Hepatocyte (in vitro differentiated cells): ENCODE results near the gene SLC39A13. TPM values are rescaled to one million over a fixed set of nuclear protein-coding genes. Genes with fewer than 3 reads are reported as not detected.

Experiments used
- DNase-seq: peaks from one replicate; pipeline ENCODE4 v3.0.0-alpha.2; 2016; ENCODE audit warnings: low spot score
- H2AFZ ChIP-seq: fragments of 200-600 bp; sonication (generic); 2 replicates; pipeline ENCODE4 v1.6.0; 2016; ENCODE audit warnings: antibody characterized with exemption, mild to moderate bottlenecking
- H3K27ac ChIP-seq: fragments of 200-600 bp; sonication (generic); 2 replicates; pipeline ENCODE4 v1.5.1; 2016; ENCODE audit warnings: mild to moderate bottlenecking
- H3K27me3 ChIP-seq: fragments of 200-600 bp; sonication (generic); 2 replicates; pipeline ENCODE4 v1.6.1; 2016
- H3K36me3 ChIP-seq: fragments of 200-600 bp; sonication (generic); replicated peaks from 2 replicates; pipeline ENCODE4 v1.5.1; 2016; ENCODE audit warnings: low read depth; ENCODE audit not compliant: insufficient read depth
- H3K4me1 ChIP-seq: fragments of 200-600 bp; sonication (generic); 2 replicates; pipeline ENCODE4 v1.5.1; 2016; ENCODE audit warnings: mild to moderate bottlenecking, moderate library complexity; ENCODE audit not compliant: insufficient read depth
- H3K4me2 ChIP-seq: fragments of 200-600 bp; sonication (generic); 2 replicates; pipeline ENCODE4 v1.6.0; 2016
- H3K4me3 ChIP-seq: fragments of 200-600 bp; sonication (generic); 2 replicates; pipeline ENCODE4 v1.5.1; 2016; ENCODE audit warnings: mild to moderate bottlenecking
- H3K79me2 ChIP-seq: fragments of 200-600 bp; sonication (generic); 2 replicates; pipeline ENCODE4 v1.6.0; 2017; ENCODE audit warnings: mild to moderate bottlenecking
- H3K9me2 ChIP-seq: fragments of 200-600 bp; sonication (generic); replicated peaks from 2 replicates; pipeline ENCODE4 v1.6.0; 2017; ENCODE audit warnings: mild to moderate bottlenecking; ENCODE audit not compliant: insufficient read depth
- H3K9me3 ChIP-seq: fragments of 200-600 bp; sonication (generic); 2 replicates; pipeline ENCODE4 v1.5.1; 2016; ENCODE audit warnings: low read depth, mild to moderate bottlenecking
- H4K20me1 ChIP-seq: fragments of 200-600 bp; sonication (generic); 2 replicates; pipeline ENCODE4 v1.6.0; 2016; ENCODE audit warnings: mild to moderate bottlenecking; ENCODE audit not compliant: insufficient read depth, poor library complexity, severe bottlenecking
- EZH2 ChIP-seq: fragments of 200-600 bp; sonication (generic); IDR thresholded peaks from 2 replicates; pipeline ENCODE4 v1.6.1; 2016; ENCODE audit warnings: antibody characterized with exemption, mild to moderate bottlenecking, borderline replicate concordance
- EZH2phosphoT487 ChIP-seq: fragments of 200-600 bp; sonication (generic); IDR thresholded peaks from one replicate; pipeline ENCODE4 v1.6.1; 2018; ENCODE audit warnings: antibody characterized with exemption, mild to moderate bottlenecking, low read depth, moderate library complexity; ENCODE audit not compliant: unreplicated experiment, severe bottlenecking
- WGBS: methylation state at CpG from one replicate; pipeline ENCODE4 v1.1.6; 2016; ENCODE audit warnings: low lambda C conversion rate; ENCODE audit errors: missing lambda C conversion rate; 5-methylcytosine and 5-hydroxymethylcytosine counted together
- polyA plus RNA-seq: library from polyadenylated mRNA; unstranded; fragments of >200 nt; fragmentation: Nextera tagmentation; extraction: Ambion mirVana; gene quantifications from 2 replicates; pipeline ENCODE4 v1.2.1, GENCODE V29; 2016
- total RNA-seq: library from RNA; depleted of rRNA; stranded (reverse); fragments of >200 nt; gene quantifications from 2 replicates; pipeline ENCODE4 v1.2.3, GENCODE V29; 2014
- TF ChIP-seq, protein P1 (sequence below): fragments of 200-600 bp; sonication (generic); IDR thresholded peaks from 2 replicates; pipeline ENCODE4 v1.5.1; 2016; ENCODE audit warnings: antibody characterized with exemption, mild to moderate bottlenecking; ENCODE audit not compliant: poor library complexity

The SLC39A13 gene
- total and polyA plus RNA-seq, 2 experiments from 2014 or later, result 72.3 to 118 TPM

DNA sequence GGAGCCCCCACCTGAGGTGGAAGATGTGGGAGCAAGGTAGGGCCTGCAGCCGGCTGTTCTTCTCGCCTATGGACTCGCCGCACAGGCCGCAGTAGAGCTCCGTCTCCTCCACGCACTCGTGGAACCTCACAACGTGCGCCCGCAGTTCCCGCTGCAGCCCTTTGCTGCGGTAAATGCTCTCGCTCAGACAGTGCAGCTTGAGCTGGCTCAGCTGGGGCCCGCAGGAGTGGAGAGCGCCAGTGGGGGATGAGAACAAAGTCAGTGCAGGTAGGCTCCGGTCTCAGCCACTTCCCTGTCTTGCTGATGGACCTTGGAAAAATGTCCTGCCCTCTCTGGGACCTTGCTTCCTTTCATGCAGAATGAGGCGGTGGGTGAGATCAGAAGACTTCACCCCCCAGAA lies 30.3 kb downstream of the SLC39A13 start:
- DNase-seq, result no peak
- Histone ChIP-seq H4K20me1 (no peaks in the 10 kb centered on the region), H3K9me2 (no peaks in the 10 kb centered on the region), H3K4me2 (no peak overlapping the region), H2AFZ (no peak overlapping the region), H3K4me3 (no peak overlapping the region), H3K79me2 (no peaks in the 10 kb centered on the region), H3K27ac (no peak overlapping the region), H3K27me3 (no peaks in the 10 kb centered on the region), H3K36me3 (no peaks in the 10 kb centered on the region), H3K4me1 (peaks cover 9% of the 10 kb centered on the region), H3K9me3 (no peaks in the 10 kb centered on the region)
- 93% methylated on average over 18 of the region's 18 CpGs for WGBS
- TF ChIP-seq EZH2 (no peak), EZH2phosphoT487 (no peak)
- TF ChIP-seq, protein P1, sequence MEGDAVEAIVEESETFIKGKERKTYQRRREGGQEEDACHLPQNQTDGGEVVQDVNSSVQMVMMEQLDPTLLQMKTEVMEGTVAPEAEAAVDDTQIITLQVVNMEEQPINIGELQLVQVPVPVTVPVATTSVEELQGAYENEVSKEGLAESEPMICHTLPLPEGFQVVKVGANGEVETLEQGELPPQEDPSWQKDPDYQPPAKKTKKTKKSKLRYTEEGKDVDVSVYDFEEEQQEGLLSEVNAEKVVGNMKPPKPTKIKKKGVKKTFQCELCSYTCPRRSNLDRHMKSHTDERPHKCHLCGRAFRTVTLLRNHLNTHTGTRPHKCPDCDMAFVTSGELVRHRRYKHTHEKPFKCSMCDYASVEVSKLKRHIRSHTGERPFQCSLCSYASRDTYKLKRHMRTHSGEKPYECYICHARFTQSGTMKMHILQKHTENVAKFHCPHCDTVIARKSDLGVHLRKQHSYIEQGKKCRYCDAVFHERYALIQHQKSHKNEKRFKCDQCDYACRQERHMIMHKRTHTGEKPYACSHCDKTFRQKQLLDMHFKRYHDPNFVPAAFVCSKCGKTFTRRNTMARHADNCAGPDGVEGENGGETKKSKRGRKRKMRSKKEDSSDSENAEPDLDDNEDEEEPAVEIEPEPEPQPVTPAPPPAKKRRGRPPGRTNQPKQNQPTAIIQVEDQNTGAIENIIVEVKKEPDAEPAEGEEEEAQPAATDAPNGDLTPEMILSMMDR, result no peak

DNA sequence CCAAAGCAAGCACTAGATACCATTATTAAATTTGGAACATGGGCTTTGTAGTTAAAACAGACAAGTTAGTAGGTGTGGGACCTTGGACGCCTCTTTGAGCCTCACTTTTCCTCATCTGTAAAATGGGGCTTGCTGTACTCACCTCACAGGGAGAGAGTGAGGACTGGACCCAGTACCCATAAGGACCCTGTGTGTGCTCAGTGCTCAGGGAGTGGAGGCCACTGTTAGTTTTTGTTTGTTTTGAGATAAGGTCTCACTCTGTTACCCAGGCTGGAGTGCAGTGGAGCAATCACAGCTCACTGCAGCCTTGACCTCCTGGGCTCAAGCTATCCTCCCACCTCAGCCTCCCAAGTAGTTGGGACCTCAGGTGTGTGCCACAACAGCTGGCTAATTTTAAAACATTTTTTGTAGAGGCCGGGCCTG lies 31.7 kb downstream of the SLC39A13 start:
- H3K27me3 ChIP-seq, result no peaks in the 10 kb centered on the region
- H3K9me2 ChIP-seq, result no peaks in the 10 kb centered on the region
- no peak overlapping the region for H2AFZ ChIP-seq
- DNase-seq, result no peak
- H4K20me1 ChIP-seq, result no peaks in the 10 kb centered on the region
- WGBS, result 45% methylated on average over 2 of the region's 2 CpGs
- TF ChIP-seq EZH2phosphoT487 (no peak), EZH2 (no peak)
- TF ChIP-seq, protein P1, result no peak
- no peaks in the 10 kb centered on the region for H3K9me3 ChIP-seq
- no peak overlapping the region for H3K4me3 ChIP-seq
- H3K27ac ChIP-seq, result no peak overlapping the region
- H3K36me3 ChIP-seq, result no peaks in the 10 kb centered on the region
- H3K4me2 ChIP-seq, result no peak overlapping the region
- peaks cover 9% of the 10 kb centered on the region for H3K4me1 ChIP-seq
- H3K79me2 ChIP-seq, result no peaks in the 10 kb centered on the region

- no peak for DNase-seq
- H3K4me3 ChIP-seq, result no peak overlapping the region
- no peaks in the 10 kb centered on the region for H3K9me2 ChIP-seq
- H3K27ac ChIP-seq, result no peak overlapping the region
- no peak overlapping the region for H2AFZ ChIP-seq
- H3K36me3 ChIP-seq, result no peaks in the 10 kb centered on the region
- peaks cover 9% of the 10 kb centered on the region for H3K4me1 ChIP-seq
- H4K20me1 ChIP-seq, result no peaks in the 10 kb centered on the region
- H3K79me2 ChIP-seq, result no peaks in the 10 kb centered on the region
- no peak overlapping the region for H3K4me2 ChIP-seq
- 84% methylated on average over 12 of the region's 12 CpGs for WGBS
- no peaks in the 10 kb centered on the region for H3K9me3 ChIP-seq
- H3K27me3 ChIP-seq, result no peaks in the 10 kb centered on the region
- TF ChIP-seq EZH2, result no peak
Observed at GRCh38 chr11:47441421-47441820, 33.0 kb downstream of the SLC39A13 start.

DNA sequence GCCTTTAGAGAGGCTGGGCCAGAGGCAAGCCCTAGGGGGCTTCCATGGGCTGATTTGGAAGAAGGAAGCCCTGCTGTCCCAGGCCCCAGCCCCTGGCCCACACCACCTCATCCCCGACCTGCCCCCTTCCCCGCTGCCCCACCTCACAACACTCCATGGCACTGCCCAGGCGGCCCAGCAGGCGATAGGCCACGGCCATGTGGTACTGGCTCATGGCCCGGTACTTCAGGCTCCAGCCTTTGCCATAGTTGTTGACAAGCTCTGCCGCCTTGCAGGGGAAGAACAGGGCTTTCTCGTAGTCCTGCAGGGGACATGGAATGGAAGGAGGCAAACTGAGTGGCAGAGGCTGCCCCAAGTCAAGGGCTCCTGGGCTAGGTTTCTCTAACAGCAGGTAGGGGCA lies 34.1 kb downstream of the SLC39A13 start:
- no peak overlapping the region for H3K4me3 ChIP-seq
- H3K79me2 ChIP-seq, result no peaks in the 10 kb centered on the region
- TF ChIP-seq, protein P1, result no peak
- TF ChIP-seq EZH2phosphoT487 (no peak), EZH2 (no peak)
- H3K4me1 ChIP-seq, result peaks cover 3% of the 10 kb centered on the region
- no peak overlapping the region for H2AFZ ChIP-seq
- H3K36me3 ChIP-seq, result no peaks in the 10 kb centered on the region
- no peak overlapping the region for H3K27ac ChIP-seq
- H3K27me3 ChIP-seq, result no peaks in the 10 kb centered on the region
- H3K4me2 ChIP-seq, result no peak overlapping the region
- 95% methylated on average over 8 of the region's 8 CpGs for WGBS
- no peaks in the 10 kb centered on the region for H3K9me3 ChIP-seq
- no peaks in the 10 kb centered on the region for H4K20me1 ChIP-seq
- no peaks in the 10 kb centered on the region for H3K9me2 ChIP-seq
- DNase-seq, result no peak
